ENCODE data around the gene PSAP.

DNA sequence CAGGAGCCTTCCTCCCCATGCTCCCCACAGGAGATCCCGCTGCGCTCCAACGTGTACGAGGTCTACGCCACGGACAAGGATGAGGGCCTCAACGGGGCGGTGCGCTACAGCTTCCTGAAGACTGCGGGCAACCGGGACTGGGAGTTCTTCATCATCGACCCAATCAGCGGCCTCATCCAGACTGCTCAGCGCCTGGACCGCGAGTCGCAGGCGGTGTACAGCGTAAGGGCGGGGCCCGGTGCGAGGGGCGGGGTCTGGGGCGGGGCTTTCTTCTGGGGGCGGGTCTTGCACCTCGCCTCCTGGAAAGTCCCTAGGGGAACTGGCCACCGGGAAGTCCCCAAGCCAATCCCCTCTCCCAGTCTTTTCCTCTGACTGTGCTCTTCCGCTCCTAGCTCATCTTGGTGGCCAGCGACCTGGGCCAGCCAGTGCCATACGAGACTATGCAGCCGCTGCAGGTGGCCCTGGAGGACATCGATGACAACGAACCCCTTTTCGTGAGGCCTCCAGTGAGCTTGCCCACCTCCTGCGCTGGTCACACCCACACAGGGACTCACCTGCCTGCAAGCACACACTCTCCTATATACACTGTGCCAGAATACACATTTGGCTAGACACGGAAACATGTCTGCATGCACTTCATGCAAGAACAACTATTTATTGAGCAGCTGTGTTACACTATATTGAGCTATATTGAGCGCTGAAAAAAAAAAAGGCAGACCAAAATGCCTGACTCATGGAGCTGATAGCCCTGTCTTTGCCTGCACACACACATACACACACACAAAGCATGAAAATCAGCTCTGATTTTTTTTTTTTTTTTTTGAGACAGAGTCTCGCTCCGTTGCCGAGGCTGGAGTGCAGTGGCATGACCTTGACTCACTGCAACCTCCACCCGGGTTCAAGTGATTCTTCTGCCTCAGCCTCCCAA lies 45.0 kb downstream of the PSAP start:
- TF ChIP-seq POLR2A (IDR thresholded peaks at IDR 0.05; ENCODE audit: low read length) (no peak), GATA1 (IDR thresholded peaks at IDR 0.05; ENCODE audit: low read depth, low read length) (no peak)
